HEK293T (cell line): ENCODE results near the gene S100A11.
A peak's percentile ranks its signal among the peaks of the same experiment; 100 is the strongest.

Experiments
- CTCF ChIA-PET: fragments of 350-600 bp; formaldehyde crosslinking; extraction: SDS; loops from one replicate; lab custom pipeline; 2021; ENCODE audit warnings: antibody characterized with exemption, inconsistent platforms; lab: Yijun Ruan, JAX
- POLR2A ChIA-PET: fragments of 350-600 bp; formaldehyde crosslinking; extraction: SDS; loops from one replicate; lab custom pipeline; 2020; ENCODE audit warnings: antibody characterized with exemption, inconsistent platforms; lab: Yijun Ruan, JAX
- DNase-seq: peaks from one replicate; pipeline ENCODE4 v3.0.0; 2012; ENCODE audit warnings: mixed read lengths; ENCODE audit errors: extremely low spot score
- ARNT ChIP-seq: fragments of 450-650 bp; IDR thresholded peaks from 2 replicates; pipeline ENCODE4 v1.6.1; 2017; ENCODE audit warnings: mild to moderate bottlenecking
- BHLHE40 ChIP-seq: fragments of 450-650 bp; IDR thresholded peaks from 2 replicates; pipeline ENCODE4 v1.6.1; 2016; ENCODE audit warnings: mild to moderate bottlenecking, moderate library complexity, borderline replicate concordance
- CTBP1 ChIP-seq: fragments of 450-650 bp; IDR thresholded peaks from 2 replicates; pipeline ENCODE4 v1.6.1; 2016; ENCODE audit warnings: borderline replicate concordance
- ELF4 ChIP-seq: fragments of 450-650 bp; IDR thresholded peaks from 2 replicates; pipeline ENCODE4 v1.6.1; 2017; ENCODE audit warnings: antibody characterized with exemption
- FOXA1 ChIP-seq: fragments of 450-650 bp; IDR thresholded peaks from 2 replicates; pipeline ENCODE4 v1.6.1; 2016; ENCODE audit warnings: mild to moderate bottlenecking
- FOXK2 ChIP-seq: fragments of 450-650 bp; IDR thresholded peaks from 2 replicates; pipeline ENCODE4 v1.6.1; 2016; ENCODE audit warnings: mild to moderate bottlenecking
- FOXM1 ChIP-seq: fragments of 450-650 bp; IDR thresholded peaks from 2 replicates; pipeline ENCODE4 v1.6.1; 2017; ENCODE audit warnings: mild to moderate bottlenecking, borderline replicate concordance
- HDGF ChIP-seq: fragments of 450-650 bp; IDR thresholded peaks from 2 replicates; pipeline ENCODE4 v1.6.1; 2017; ENCODE audit warnings: antibody characterized with exemption, borderline replicate concordance
- L3MBTL2 ChIP-seq: fragments of 450-650 bp; conservative IDR thresholded peaks from 2 replicates; pipeline ENCODE4 v1.6.1; 2016; ENCODE audit warnings: mild to moderate bottlenecking
- LEF1 ChIP-seq: fragments of 450-650 bp; IDR thresholded peaks from 2 replicates; pipeline ENCODE4 v1.6.1; 2017; ENCODE audit warnings: mild to moderate bottlenecking, borderline replicate concordance
- NFRKB ChIP-seq: fragments of 450-650 bp; IDR thresholded peaks from 2 replicates; pipeline ENCODE4 v1.6.1; 2016; ENCODE audit warnings: mild to moderate bottlenecking, moderate library complexity
- SP1 ChIP-seq: fragments of 450-650 bp; IDR thresholded peaks from 2 replicates; pipeline ENCODE4 v1.6.1; 2017
- SUZ12 ChIP-seq: fragments of 450-650 bp; IDR thresholded peaks from 2 replicates; pipeline ENCODE4 v1.6.1; 2016; ENCODE audit warnings: mild to moderate bottlenecking
- TARDBP ChIP-seq: fragments of 450-650 bp; IDR thresholded peaks from 2 replicates; pipeline ENCODE4 v1.6.1; 2016
- ZNF384 ChIP-seq: fragments of 450-650 bp; IDR thresholded peaks from 2 replicates; pipeline ENCODE4 v1.6.1; 2016
- TF ChIP-seq, protein P1 (sequence below): fragments of 450-650 bp; IDR thresholded peaks from 2 replicates; pipeline ENCODE4 v1.6.1; 2016

Gene S100A11

DNA sequence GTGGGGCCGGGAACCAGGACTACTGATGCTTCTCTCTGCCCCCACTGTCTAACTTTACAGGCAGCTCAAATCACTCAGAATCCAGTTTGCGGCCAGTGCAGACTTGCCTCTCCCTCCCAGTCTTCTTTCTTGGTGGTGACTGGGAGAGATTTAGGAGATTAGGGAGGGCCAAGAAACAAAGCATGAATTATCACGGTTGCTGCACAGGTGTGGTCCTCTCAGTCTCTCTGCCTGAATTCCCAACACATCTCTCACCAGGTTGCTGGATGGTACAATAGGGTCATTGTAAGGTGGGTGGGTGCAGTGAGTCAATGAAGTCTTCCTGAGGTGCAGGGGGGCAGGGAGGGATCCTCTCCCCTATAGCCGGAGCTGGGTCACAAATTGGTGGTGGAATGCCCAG, 12.6 kb downstream of the S100A11 start:
- POLR2A ChIA-PET, result no interaction called here
- CTCF ChIA-PET, result no interaction called here
- TF ChIP-seq CTBP1 (no peak), LEF1 (no peak), SUZ12 (no peak), FOXA1 (no peak), ELF4 (no peak), HDGF (no peak), FOXK2 (no peak), L3MBTL2 (no peak)
- TF ChIP-seq, protein P1, sequence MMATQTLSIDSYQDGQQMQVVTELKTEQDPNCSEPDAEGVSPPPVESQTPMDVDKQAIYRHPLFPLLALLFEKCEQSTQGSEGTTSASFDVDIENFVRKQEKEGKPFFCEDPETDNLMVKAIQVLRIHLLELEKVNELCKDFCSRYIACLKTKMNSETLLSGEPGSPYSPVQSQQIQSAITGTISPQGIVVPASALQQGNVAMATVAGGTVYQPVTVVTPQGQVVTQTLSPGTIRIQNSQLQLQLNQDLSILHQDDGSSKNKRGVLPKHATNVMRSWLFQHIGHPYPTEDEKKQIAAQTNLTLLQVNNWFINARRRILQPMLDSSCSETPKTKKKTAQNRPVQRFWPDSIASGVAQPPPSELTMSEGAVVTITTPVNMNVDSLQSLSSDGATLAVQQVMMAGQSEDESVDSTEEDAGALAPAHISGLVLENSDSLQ, result no peak
- no peak for DNase-seq

DNA sequence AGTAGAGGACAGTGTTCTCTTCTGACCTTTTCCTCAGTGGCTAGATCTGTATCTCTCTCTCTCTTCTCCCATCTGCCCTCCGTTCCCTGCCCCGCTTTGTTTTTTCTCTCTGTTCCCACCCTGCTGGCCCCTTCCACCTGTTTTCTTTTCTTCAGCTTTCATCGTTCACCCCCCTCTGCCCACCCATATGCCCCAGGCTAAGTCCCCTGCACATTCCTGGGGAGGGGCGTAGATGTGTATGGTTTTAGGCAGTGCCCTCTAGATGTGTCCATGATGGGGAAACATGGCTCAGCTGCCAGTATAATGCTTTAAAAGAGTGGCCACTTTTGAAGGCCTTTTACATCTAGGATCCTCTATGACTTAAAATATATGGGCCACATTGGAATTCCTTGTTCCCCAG, 13.6 kb downstream of the S100A11 start:
- ChIA-PET CTCF (no interaction called here), POLR2A (no interaction called here)
- no peak for DNase-seq
- TF ChIP-seq CTBP1, result no peak
- TF ChIP-seq BHLHE40, result no peak
- no peak for TF ChIP-seq ZNF384
- no peak for TF ChIP-seq SP1
- TF ChIP-seq, protein P1, result no peak
- no peak for TF ChIP-seq TARDBP
- TF ChIP-seq HDGF, result no peak
- no peak for TF ChIP-seq L3MBTL2
- no peak for TF ChIP-seq ELF4
- TF ChIP-seq NFRKB, result no peak

DNA sequence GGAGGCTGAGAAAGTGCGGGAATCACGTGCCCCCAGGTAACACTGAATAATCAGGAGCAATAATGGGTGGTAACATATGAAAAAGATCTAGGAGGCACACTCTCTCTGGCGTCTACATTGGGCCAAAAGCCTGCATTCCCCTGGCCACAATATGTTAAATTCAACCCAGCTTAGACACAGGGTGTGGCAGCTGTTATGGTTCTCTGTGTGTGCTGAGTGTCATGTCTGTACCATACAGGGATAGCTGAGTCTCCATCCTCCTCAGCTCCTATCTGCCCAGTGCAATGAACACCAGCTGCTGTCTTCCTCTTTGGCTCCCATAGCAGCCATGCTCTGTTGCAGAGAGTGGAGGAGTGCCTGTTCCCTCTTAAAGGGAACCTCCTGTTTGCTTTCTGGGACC, 14.3 kb downstream of the S100A11 start:
- no peak for TF ChIP-seq L3MBTL2
- TF ChIP-seq FOXK2, result no peak
- no peak for TF ChIP-seq SP1
- DNase-seq, result no peak
- CTCF ChIA-PET, result interaction anchor here (1.0 kb wide), 1 partner anchor 89 kb away, joined by 3 read pairs; no protein-coding TSS in a partner anchor
- POLR2A ChIA-PET, result no interaction called here

DNA sequence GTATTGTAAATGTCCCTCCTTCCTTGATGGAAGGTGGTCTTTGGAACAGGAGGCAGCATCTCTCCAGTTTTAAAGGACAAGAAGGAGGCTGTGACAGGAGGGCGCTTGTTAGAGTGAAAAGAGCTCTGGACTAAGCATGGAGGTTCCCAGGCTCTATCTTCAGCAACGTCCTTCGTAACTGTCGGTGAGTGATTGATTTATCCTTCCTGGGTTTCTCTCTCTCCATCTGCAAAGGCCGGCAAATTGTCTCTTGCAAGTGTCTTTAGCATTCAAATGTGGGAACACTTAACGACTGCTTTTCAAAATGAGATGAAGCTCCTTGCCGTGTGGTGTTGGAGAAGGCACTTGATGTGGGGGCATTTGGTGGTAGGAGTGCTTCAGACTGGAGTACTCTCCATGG, 15.2 kb downstream of the S100A11 start:
- POLR2A ChIA-PET, result no interaction called here
- no peak for DNase-seq
- CTCF ChIA-PET, result interaction anchor here (1.0 kb wide), 1 partner anchor 88 kb away, joined by 3 read pairs; no protein-coding TSS in a partner anchor

DNA sequence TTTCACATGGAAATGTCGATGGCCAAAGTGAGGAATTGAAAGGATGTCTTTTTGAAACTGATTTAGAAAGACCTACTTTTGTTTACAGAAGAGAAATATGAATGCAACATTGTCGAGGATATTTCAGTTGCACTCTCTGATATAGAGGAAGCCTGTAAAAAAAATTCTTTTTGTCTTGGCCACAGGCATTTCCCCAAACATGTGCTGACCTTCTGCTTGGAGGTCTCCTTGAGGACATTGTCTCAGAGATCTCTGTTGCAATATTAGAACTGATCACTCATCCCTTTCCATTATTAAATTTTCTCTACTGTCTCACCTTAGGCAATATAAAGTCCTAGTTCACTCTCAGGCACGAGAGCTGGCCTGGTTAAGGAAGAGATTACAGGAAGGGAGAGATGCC, 16.0 kb downstream of the S100A11 start:
- no peak for TF ChIP-seq ELF4
- TF ChIP-seq TARDBP, result no peak
- no peak for TF ChIP-seq FOXA1
- no peak for TF ChIP-seq LEF1
- TF ChIP-seq, protein P1, result no peak
- TF ChIP-seq ARNT, result no peak
- no peak for TF ChIP-seq SP1
- no peak for TF ChIP-seq L3MBTL2
- no peak for TF ChIP-seq BHLHE40
- no peak for TF ChIP-seq FOXK2
- TF ChIP-seq NFRKB, result no peak
- TF ChIP-seq FOXM1, result no peak
- TF ChIP-seq SUZ12, result no peak
- TF ChIP-seq HDGF, result no peak
- no peak for TF ChIP-seq ZNF384
- TF ChIP-seq CTBP1, result no peak
- CTCF ChIA-PET, result no interaction called here
- no peak for DNase-seq
- POLR2A ChIA-PET, result no interaction called here

More for the DNA sequence above, 15.2 kb downstream of the S100A11 start:
- TF ChIP-seq, protein P1, result 0 out of 2 replicates have a peak, but pooled peaks have one; percentile 8
- TF ChIP-seq FOXM1 (no peak), CTBP1 (no peak)

DNA sequence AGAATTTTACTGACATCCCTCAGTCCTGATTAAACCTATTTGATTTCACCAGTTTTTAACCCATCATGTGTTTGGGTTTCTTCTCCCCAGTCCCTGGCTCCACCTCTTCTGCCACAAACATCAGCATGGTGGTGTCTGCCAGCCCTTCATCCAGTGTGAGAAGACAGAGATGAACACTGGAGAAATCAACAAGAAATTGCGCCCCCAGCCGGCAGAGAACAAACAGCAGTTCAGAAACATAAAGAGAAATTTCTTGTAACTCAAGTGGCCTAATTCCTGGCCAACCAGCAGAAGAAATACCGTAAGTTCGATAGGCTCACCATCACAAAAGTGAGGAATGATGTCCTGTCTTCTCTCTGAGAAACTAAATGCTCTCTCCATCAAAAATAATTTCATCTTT, 18.3 kb downstream of the S100A11 start:
- ChIA-PET CTCF (interaction anchor here (0.6 to 1.5 kb wide), 9 partner anchors 13 to 139 kb away, joined by 3 to 5 read pairs (median 3); no protein-coding TSS in a partner anchor), POLR2A (no interaction called here)
- DNase-seq, result no peak
- TF ChIP-seq L3MBTL2 (no peak), NFRKB (no peak), FOXM1 (no peak), FOXA1 (no peak), SP1 (no peak), FOXK2 (no peak), ARNT (no peak), ELF4 (no peak), BHLHE40 (no peak), ZNF384 (no peak), LEF1 (no peak), HDGF (no peak), CTBP1 (no peak)
- TF ChIP-seq, protein P1, result no peak
